ENCODE data around the gene NPW.

The NPW gene

DNA sequence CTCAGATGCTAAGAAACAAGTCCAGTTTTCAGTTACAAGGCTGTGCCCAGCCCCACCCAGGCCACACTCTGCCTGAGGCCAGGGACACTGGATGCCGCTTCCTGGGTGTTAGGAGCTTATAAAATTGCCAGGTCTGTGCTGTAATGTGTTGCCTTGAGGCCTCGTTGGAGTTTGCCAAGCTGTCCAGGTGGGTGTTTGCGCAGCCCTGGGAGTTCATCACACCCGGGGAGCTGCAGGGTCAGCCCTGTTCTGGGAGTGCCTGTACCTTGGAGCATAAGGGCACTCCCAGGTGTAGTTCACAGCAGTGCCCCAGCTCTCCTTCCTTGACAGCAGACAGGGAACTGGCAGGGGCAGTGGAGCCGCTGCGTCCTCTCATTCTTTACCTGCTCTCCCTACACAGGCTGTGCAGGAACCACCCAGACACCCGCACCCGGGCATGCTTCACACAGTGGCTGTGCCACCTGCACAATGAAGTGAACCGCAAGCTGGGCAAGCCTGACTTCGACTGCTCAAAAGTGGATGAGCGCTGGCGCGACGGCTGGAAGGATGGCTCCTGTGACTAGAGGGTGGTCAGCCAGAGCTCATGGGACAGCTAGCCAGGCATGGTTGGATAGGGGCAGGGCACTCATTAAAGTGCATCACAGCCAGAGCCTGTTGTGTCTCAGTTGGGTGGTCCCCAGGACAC, 34.0 kb upstream of the NPW start:
- H3K9me3 ChIP-seq (ENCODE audit: insufficient read depth, low read length), result no peaks in the 10 kb centered on the region
- peak overlapping the region; percentile 61 for H3K9ac ChIP-seq (ENCODE audit: insufficient read length, low read depth)
- H3K4me1 ChIP-seq (ENCODE audit: insufficient read depth, insufficient read length), result peaks cover 38% of the 10 kb centered on the region
- no peak for DNase-seq (ENCODE audit: low read depth, low spot score)
- TF ChIP-seq YY1 (IDR thresholded peaks at IDR 0.05; ENCODE audit: insufficient read depth, insufficient read length), result no peak
- TF ChIP-seq ZNF274 (IDR thresholded peaks at IDR 0.05; ENCODE audit: low read depth, low read length), result no peak
- TF ChIP-seq SUZ12 (IDR thresholded peaks at IDR 0.05; ENCODE audit: extremely low read depth, insufficient read depth, insufficient read length), result no peak
- peak overlapping the region; percentile 89 for H3K4me3 ChIP-seq (ENCODE audit: insufficient read length, low read depth)
- peaks cover 30% of the 10 kb centered on the region for H3K36me3 ChIP-seq (ENCODE audit: insufficient read depth, insufficient read length, low read length)
- H3K27me3 ChIP-seq (ENCODE audit: insufficient read depth, insufficient read length), result peaks cover 14% of the 10 kb centered on the region

GRCh38 chr16:1987198-1987597, 32.4 kb upstream of the NPW start:
- peaks cover 36% of the 10 kb centered on the region for H3K4me1 ChIP-seq (ENCODE audit: insufficient read depth, insufficient read length)
- H3K9me3 ChIP-seq (ENCODE audit: insufficient read depth, low read length), result no peaks in the 10 kb centered on the region
- TF ChIP-seq SUZ12 (IDR thresholded peaks at IDR 0.05; ENCODE audit: extremely low read depth, insufficient read depth, insufficient read length) (no peak), YY1 (IDR thresholded peaks at IDR 0.05; ENCODE audit: insufficient read depth, insufficient read length) (no peak), ZNF274 (IDR thresholded peaks at IDR 0.05; ENCODE audit: low read depth, low read length) (no peak)
- peaks cover 30% of the 10 kb centered on the region for H3K36me3 ChIP-seq (ENCODE audit: insufficient read depth, insufficient read length, low read length)
- peaks cover 28% of the 10 kb centered on the region for H3K27me3 ChIP-seq (ENCODE audit: insufficient read depth, insufficient read length)
- no peak overlapping the region for H3K4me3 ChIP-seq (ENCODE audit: insufficient read length, low read depth)
- DNase-seq (ENCODE audit: low read depth, low spot score), result no peak
- no peak overlapping the region for H3K9ac ChIP-seq (ENCODE audit: insufficient read length, low read depth)

GRCh38 chr16:1989209-1990100, 30.1 kb upstream of the NPW start, which contains the start of gene SYNGR3:
Gene SYNGR3 (plus strand): TSS chr16:1989970. CDS start chr16:1990103, 133 bp downstream.
- no peaks in the 10 kb centered on the region for H3K9me3 ChIP-seq (ENCODE audit: insufficient read depth, low read length)
- H3K9ac ChIP-seq (ENCODE audit: insufficient read length, low read depth), result peak within 1 kb of the TSS; percentile 89
- TF ChIP-seq YY1 (IDR thresholded peaks at IDR 0.05; ENCODE audit: insufficient read depth, insufficient read length) (no peak), SUZ12 (IDR thresholded peaks at IDR 0.05; ENCODE audit: extremely low read depth, insufficient read depth, insufficient read length) (no peak), ZNF274 (IDR thresholded peaks at IDR 0.05; ENCODE audit: low read depth, low read length) (no peak)
- H3K4me3 ChIP-seq (ENCODE audit: insufficient read length, low read depth), result peak within 1 kb of the TSS; percentile 63
- H3K36me3 ChIP-seq (ENCODE audit: insufficient read depth, insufficient read length, low read length), result peaks cover 34% of the 10 kb centered on the region
- peaks cover 28% of the 10 kb centered on the region for H3K27me3 ChIP-seq (ENCODE audit: insufficient read depth, insufficient read length)
- DNase-seq (ENCODE audit: low read depth, low spot score), result no peak
- H3K4me1 ChIP-seq (ENCODE audit: insufficient read depth, insufficient read length), result peaks cover 45% of the 10 kb centered on the region

DNA sequence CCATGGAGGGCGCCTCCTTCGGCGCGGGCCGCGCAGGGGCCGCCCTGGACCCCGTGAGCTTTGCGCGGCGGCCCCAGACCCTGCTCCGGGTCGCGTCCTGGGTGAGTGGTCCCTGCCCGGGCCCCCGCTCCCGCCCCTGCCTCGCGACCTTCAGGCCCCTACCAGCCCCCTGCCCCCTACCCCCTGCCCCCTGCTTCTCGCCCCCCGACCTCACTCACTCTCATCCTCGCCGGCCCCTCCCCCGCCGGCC, 29.6 kb upstream of the NPW start:
- Histone ChIP-seq H3K27me3 (ENCODE audit: insufficient read depth, insufficient read length) (peaks cover 28% of the 10 kb centered on the region), H3K9me3 (ENCODE audit: insufficient read depth, low read length) (no peaks in the 10 kb centered on the region), H3K4me1 (ENCODE audit: insufficient read depth, insufficient read length) (peaks cover 45% of the 10 kb centered on the region), H3K36me3 (ENCODE audit: insufficient read depth, insufficient read length, low read length) (peaks cover 31% of the 10 kb centered on the region), H3K9ac (ENCODE audit: insufficient read length, low read depth) (peak overlapping the region; percentile 58), H3K4me3 (ENCODE audit: insufficient read length, low read depth) (peak overlapping the region; percentile 49)
- no peak for DNase-seq (ENCODE audit: low read depth, low spot score)
- TF ChIP-seq ZNF274 (IDR thresholded peaks at IDR 0.05; ENCODE audit: low read depth, low read length) (no peak), YY1 (IDR thresholded peaks at IDR 0.05; ENCODE audit: insufficient read depth, insufficient read length) (no peak), SUZ12 (IDR thresholded peaks at IDR 0.05; ENCODE audit: extremely low read depth, insufficient read depth, insufficient read length) (no peak)

DNA sequence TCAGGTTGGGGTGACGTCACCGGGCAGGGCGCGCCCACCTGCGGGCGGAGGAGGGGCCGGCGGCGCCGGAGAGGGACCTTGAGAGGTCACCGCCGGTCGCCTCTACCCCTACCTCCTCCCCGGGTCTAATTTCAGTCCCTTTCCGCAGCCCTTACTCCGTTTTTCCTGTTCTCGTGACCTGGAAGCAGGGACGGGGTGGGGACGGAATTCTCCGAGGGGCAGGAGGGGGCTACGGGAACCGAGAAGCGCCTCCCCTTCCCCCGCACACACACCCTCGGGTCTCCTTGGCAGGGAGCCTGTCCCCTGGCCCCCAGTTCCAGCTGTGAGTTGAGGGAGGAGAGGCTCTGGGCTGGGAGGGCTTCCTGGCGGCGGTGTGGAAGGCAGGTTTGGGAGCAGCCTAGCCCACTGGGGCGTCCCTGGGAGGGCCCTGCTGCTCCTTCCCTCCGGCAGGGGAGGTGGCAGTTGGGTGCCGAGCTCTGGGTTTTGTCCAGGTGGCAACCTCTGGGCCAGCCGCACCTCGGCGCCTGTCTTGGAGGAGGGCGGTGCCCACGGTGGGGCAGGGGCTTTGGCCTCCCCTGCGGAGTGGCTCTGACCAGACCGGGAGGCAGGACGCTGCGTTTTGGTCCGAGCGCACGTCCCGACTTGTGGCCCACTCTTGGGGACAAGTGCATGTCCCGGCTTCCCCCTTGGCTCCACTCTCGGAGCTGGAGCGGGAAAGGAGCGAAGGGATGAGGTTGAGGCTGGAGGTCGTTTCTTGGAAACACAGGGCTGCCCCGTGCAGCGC, 29.0 kb upstream of the NPW start:
- no peak for DNase-seq (ENCODE audit: low read depth, low spot score)
- Histone ChIP-seq H3K36me3 (ENCODE audit: insufficient read depth, insufficient read length, low read length) (peaks cover 31% of the 10 kb centered on the region), H3K9ac (ENCODE audit: insufficient read length, low read depth) (peak overlapping the region; percentile 89), H3K9me3 (ENCODE audit: insufficient read depth, low read length) (no peaks in the 10 kb centered on the region), H3K27me3 (ENCODE audit: insufficient read depth, insufficient read length) (peaks cover 28% of the 10 kb centered on the region), H3K4me1 (ENCODE audit: insufficient read depth, insufficient read length) (peaks cover 42% of the 10 kb centered on the region), H3K4me3 (ENCODE audit: insufficient read length, low read depth) (peak overlapping the region; percentile 63)
- TF ChIP-seq ZNF274 (IDR thresholded peaks at IDR 0.05; ENCODE audit: low read depth, low read length), result no peak
- TF ChIP-seq YY1 (IDR thresholded peaks at IDR 0.05; ENCODE audit: insufficient read depth, insufficient read length), result no peak
- no peak for TF ChIP-seq SUZ12 (IDR thresholded peaks at IDR 0.05; ENCODE audit: extremely low read depth, insufficient read depth, insufficient read length)

DNA sequence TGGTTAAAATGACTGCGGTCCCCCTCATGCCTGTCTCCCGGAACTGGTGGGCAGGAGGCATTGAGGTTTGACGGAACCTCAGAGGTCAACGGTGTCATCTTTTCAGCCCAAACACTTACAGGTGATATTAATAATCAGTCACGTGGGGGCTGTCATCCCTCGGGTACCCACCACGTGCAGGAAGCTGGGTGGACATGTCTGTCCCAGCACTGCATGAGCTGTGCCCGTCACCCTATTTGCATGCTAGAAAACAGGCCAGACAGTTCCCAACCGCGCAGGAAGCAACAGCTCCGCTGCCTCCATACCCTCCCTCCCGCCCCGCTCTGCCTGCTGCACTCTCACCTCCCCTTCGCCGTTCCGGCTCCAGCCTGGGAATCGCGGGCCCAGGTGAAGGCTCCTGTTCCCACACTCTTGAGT, 28.4 kb upstream of the NPW start:
- Histone ChIP-seq H3K27me3 (ENCODE audit: insufficient read depth, insufficient read length) (peaks cover 28% of the 10 kb centered on the region), H3K36me3 (ENCODE audit: insufficient read depth, insufficient read length, low read length) (peaks cover 30% of the 10 kb centered on the region), H3K4me1 (ENCODE audit: insufficient read depth, insufficient read length) (peaks cover 36% of the 10 kb centered on the region), H3K9me3 (ENCODE audit: insufficient read depth, low read length) (no peaks in the 10 kb centered on the region), H3K9ac (ENCODE audit: insufficient read length, low read depth) (peak overlapping the region; percentile 89), H3K4me3 (ENCODE audit: insufficient read length, low read depth) (peak overlapping the region; percentile 63)
- TF ChIP-seq YY1 (IDR thresholded peaks at IDR 0.05; ENCODE audit: insufficient read depth, insufficient read length), result no peak
- no peak for TF ChIP-seq SUZ12 (IDR thresholded peaks at IDR 0.05; ENCODE audit: extremely low read depth, insufficient read depth, insufficient read length)
- no peak for TF ChIP-seq ZNF274 (IDR thresholded peaks at IDR 0.05; ENCODE audit: low read depth, low read length)
- DNase-seq (ENCODE audit: low read depth, low spot score), result no peak
